Naive thymus-derived CD4-positive, alpha-beta T cell (primary cell): ENCODE measurements around the gene DRAM1. TPM values are rescaled to one million over a fixed set of nuclear protein-coding genes. Genes with fewer than 3 reads are reported as not detected.
"Not testable (repeated sequence)": the region's sequence is repeated elsewhere in the genome, so short reads cannot be mapped to it uniquely, and the experiment has no call there.

Experiments used
- ATAC-seq: fragments of 150-1000 bp; cut with Tn5 transposase; 2 replicates; pipeline ENCODE4 v1.10.0; 2021; ENCODE audit warnings: mild to moderate bottlenecking, moderate library complexity
- CTCF ChIA-PET: fragments of 350-600 bp; sonication (Branson Sonifier 250); formaldehyde crosslinking; loops from one replicate; lab custom pipeline; 2021; ENCODE audit warnings: antibody characterized with exemption; lab: Charles Lee
- POLR2A ChIA-PET: fragments of 350-600 bp; sonication (Branson Sonifier 250); formaldehyde crosslinking; loops from one replicate; lab custom pipeline; 2021; ENCODE audit warnings: antibody characterized with exemption, inconsistent platforms; lab: Charles Lee
- DNase-seq, 9 donors: peaks; one replicate each; pipeline versions ENCODE4 v3.0.0 to v3.0.0-alpha.2; 2020 to 2022; ENCODE audit warnings: mixed read lengths in 1 of 9
- H3K27ac ChIP-seq: one replicate; pipeline ENCODE4 v1.7.0; 2013; ENCODE audit warnings: mild to moderate bottlenecking, low read depth, low read length, moderate library complexity
- H3K27me3 ChIP-seq, 2 donors: one replicate each; pipeline ENCODE4 v1.7.0; 2013; ENCODE audit warnings: low read length in 2 of 2, mild to moderate bottlenecking in 2 of 2, moderate library complexity in 2 of 2; ENCODE audit not compliant: control insufficient read depth in 2 of 2, insufficient read depth in 2 of 2
- H3K36me3 ChIP-seq, 3 experiments: 1 replicate in 2 of 3; 2 replicates in 1 of 3; pipeline ENCODE4 v1.7.0; 2013; ENCODE audit warnings: low read length in 3 of 3, mild to moderate bottlenecking in 3 of 3, moderate library complexity in 1 of 3; ENCODE audit not compliant: insufficient read depth in 3 of 3, control insufficient read depth in 2 of 3
- H3K4me1 ChIP-seq, 2 donors: one replicate each; pipeline ENCODE4 v1.7.0; 2013; ENCODE audit warnings: low read length in 2 of 2, mild to moderate bottlenecking in 2 of 2, moderate library complexity in 1 of 2; ENCODE audit not compliant: control insufficient read depth in 2 of 2, insufficient read depth in 2 of 2
- H3K4me3 ChIP-seq: 2 replicates; pipeline ENCODE4 v1.7.0; 2013; ENCODE audit warnings: mild to moderate bottlenecking, low read length
- H3K9me3 ChIP-seq, 3 experiments: 1 replicate in 2 of 3; 2 replicates in 1 of 3; pipeline ENCODE4 v1.7.0; 2013; ENCODE audit warnings: low read length in 3 of 3; ENCODE audit not compliant: control insufficient read depth in 2 of 3
- H3K27ac Mint-ChIP-seq, 9 donors: one replicate each; pipeline ENCODE4 v1.8.0; 2020 to 2022; ENCODE audit warnings: mixed read lengths in 9 of 9, mild to moderate bottlenecking in 8 of 9, moderate library complexity in 5 of 9, inconsistent platforms in 2 of 9
- H3K27me3 Mint-ChIP-seq, 5 donors: one replicate each; pipeline ENCODE4 v1.8.0; 2021 to 2022; ENCODE audit warnings: mixed read lengths in 5 of 5, mild to moderate bottlenecking in 1 of 5
- H3K36me3 Mint-ChIP-seq, 5 donors: one replicate each; pipeline ENCODE4 v1.8.0; 2020 to 2022; ENCODE audit warnings: mixed read lengths in 5 of 5, mild to moderate bottlenecking in 3 of 5, inconsistent platforms in 1 of 5
- H3K4me1 Mint-ChIP-seq, 7 donors: one replicate each; pipeline ENCODE4 v1.8.0; 2020 to 2022; ENCODE audit warnings: mixed read lengths in 7 of 7, mild to moderate bottlenecking in 3 of 7, inconsistent platforms in 1 of 7
- H3K4me3 Mint-ChIP-seq, 10 donors: one replicate each; pipeline ENCODE4 v1.8.0; 2020 to 2022; ENCODE audit warnings: mild to moderate bottlenecking in 10 of 10, mixed read lengths in 10 of 10, moderate library complexity in 6 of 10, inconsistent platforms in 2 of 10
- H3K9me3 Mint-ChIP-seq, 11 donors: one replicate each; pipeline ENCODE4 v1.8.0; 2020 to 2022; ENCODE audit warnings: mixed read lengths in 11 of 11, mild to moderate bottlenecking in 4 of 11, inconsistent platforms in 1 of 11, moderate library complexity in 1 of 11
- intact Hi-C, 2 donors: fragments of 100-400 bp; cut with micrococcal nuclease; formaldehyde crosslinking; loops; one replicate each; pipeline ENCODE4 v1.15.1; 2023
- polyA plus RNA-seq, 2 donors: library from polyadenylated mRNA; unstranded; fragments of 300-500 nt; fragmentation: Illumina TruSeq; gene quantifications; one replicate each; pipeline ENCODE4 v1.2.3, GENCODE V29; 2021
- total RNA-seq, 6 experiments: library from RNA in 5 of 6; stranded (reverse) in 5 of 6; gene quantifications; 1 replicate in 5 of 6; 2 replicates in 1 of 6; pipeline ENCODE4 v1.2.3 and lab custom pipeline; 2021 to 2026

The DRAM1 gene
- total and polyA plus RNA-seq, 7 experiments from 2014 or later = 1.4 to 9.5 (median 2.4) TPM

- intact Hi-C loops = loop anchor here (2.0 to 5.0 kb wide), 4 partner anchors 182 to 596 kb away; partner anchors contain the start of genes CHPT1 (in 1 of the 2), UTP20 (in 1 of the 2) and WASHC3 (in 1 of the 2)
- Histone ChIP-seq H3K9me3 (no peaks in the 10 kb centered on the region), H3K36me3 (peaks cover 0 to 5% (median 0%) of the 10 kb centered on the region in 3 experiments), H3K27ac (no peak overlapping the region), H3K27me3 (no peaks in the 10 kb centered on the region), H3K4me3 (peak overlapping the region; percentile 56), H3K4me1 (peaks cover 0 to 6% of the 10 kb centered on the region in 2 donors)
- Mint-ChIP-seq H3K4me3 (peak overlapping the region; percentile 76 to 95 (median 92)), H3K27ac (peak overlapping the region; percentile 47 to 89 (median 81)), H3K9me3 (no peaks in the 10 kb centered on the region), H3K4me1 (peaks cover 8 to 18% (median 12%) of the 10 kb centered on the region in 7 donors), H3K27me3 (peaks cover 0 to 4% (median 0%) of the 10 kb centered on the region in 5 donors), H3K36me3 (peaks cover 0 to 3% (median 0%) of the 10 kb centered on the region in 5 donors)
- DNase-seq (no peak), ATAC-seq (no peak)
- ChIA-PET CTCF (interaction anchor here (0.6 kb wide), 1 partner anchor 48 kb away, joined by 4 read pairs; no protein-coding TSS in a partner anchor), POLR2A (interaction anchor here (1.0 kb wide), 1 partner anchor 49 kb away, joined by 3 read pairs; no protein-coding TSS in a partner anchor)
Observed at GRCh38 chr12:101878243-101878821, 952 bp downstream of the DRAM1 start.

GRCh38 chr12:101880769-101881168 is 3.4 kb downstream of the DRAM1 start:
- Histone ChIP-seq H3K9me3 (no peaks in the 10 kb centered on the region), H3K27ac (no peak overlapping the region), H3K36me3 (peaks cover 0 to 5% (median 0%) of the 10 kb centered on the region in 3 experiments), H3K4me1 (peaks cover 0 to 6% of the 10 kb centered on the region in 2 donors), H3K4me3 (no peak overlapping the region), H3K27me3 (no peaks in the 10 kb centered on the region)
- peaks cover 0 to 4% (median 0%) of the 10 kb centered on the region in 5 donors for H3K36me3 Mint-ChIP-seq
- CTCF ChIA-PET = no interaction called here
- intact Hi-C loops = no loop called here
- no peak overlapping the region for H3K4me3 Mint-ChIP-seq
- POLR2A ChIA-PET = no interaction called here
- H3K27me3 Mint-ChIP-seq = peaks cover 0 to 4% (median 0%) of the 10 kb centered on the region in 5 donors
- H3K4me1 Mint-ChIP-seq = peaks cover 8 to 18% (median 12%) of the 10 kb centered on the region in 7 donors
- no peak for ATAC-seq
- H3K27ac Mint-ChIP-seq = no peak overlapping the region
- H3K9me3 Mint-ChIP-seq = no peaks in the 10 kb centered on the region
- DNase-seq = no peak

GRCh38 chr12:101881228-101881627 is 3.8 kb downstream of the DRAM1 start:
- H3K9me3 Mint-ChIP-seq = no peaks in the 10 kb centered on the region
- ATAC-seq (no peak), DNase-seq (no peak)
- H3K27me3 Mint-ChIP-seq = peaks cover 0 to 4% (median 0%) of the 10 kb centered on the region in 5 donors
- no peak overlapping the region for H3K27ac ChIP-seq
- no peak overlapping the region for H3K4me3 ChIP-seq
- peak overlapping the region in 1 of 9 donors; percentile 3 for H3K27ac Mint-ChIP-seq
- peaks cover 0 to 4% (median 0%) of the 10 kb centered on the region in 5 donors for H3K36me3 Mint-ChIP-seq
- no peak overlapping the region for H3K4me3 Mint-ChIP-seq
- peaks cover 8 to 18% (median 12%) of the 10 kb centered on the region in 7 donors for H3K4me1 Mint-ChIP-seq
- ChIA-PET CTCF (no interaction called here), POLR2A (no interaction called here)
- peaks cover 0 to 5% (median 0%) of the 10 kb centered on the region in 3 experiments for H3K36me3 ChIP-seq
- H3K9me3 ChIP-seq = no peaks in the 10 kb centered on the region
- H3K27me3 ChIP-seq = no peaks in the 10 kb centered on the region
- peaks cover 0 to 6% of the 10 kb centered on the region in 2 donors for H3K4me1 ChIP-seq
- intact Hi-C loops = no loop called here

GRCh38 chr12:101884174-101884573 is 6.8 kb downstream of the DRAM1 start:
- ATAC-seq (no peak), DNase-seq (no peak)
- Mint-ChIP-seq H3K9me3 (no peaks in the 10 kb centered on the region), H3K4me1 (peaks cover 0 to 10% (median 0%) of the 10 kb centered on the region in 7 donors), H3K4me3 (no peak overlapping the region), H3K27ac (no peak overlapping the region), H3K36me3 (peaks cover 0 to 4% (median 0%) of the 10 kb centered on the region in 5 donors), H3K27me3 (no peaks in the 10 kb centered on the region)
- H3K4me1 ChIP-seq = no peaks in the 10 kb centered on the region
- H3K4me3 ChIP-seq = no peak overlapping the region
- CTCF ChIA-PET = interaction anchor here (0.6 kb wide), 1 partner anchor 150 kb away, joined by 4 read pairs; no protein-coding TSS in a partner anchor
- H3K9me3 ChIP-seq = no peaks in the 10 kb centered on the region
- no peak overlapping the region for H3K27ac ChIP-seq
- H3K27me3 ChIP-seq = no peaks in the 10 kb centered on the region
- intact Hi-C loops = no loop called here
- no peaks in the 10 kb centered on the region for H3K36me3 ChIP-seq
- POLR2A ChIA-PET = no interaction called here

- intact Hi-C loops, H3K27me3 Mint-ChIP-seq, DNase-seq, H3K4me1 ChIP-seq, ATAC-seq, H3K9me3 Mint-ChIP-seq, H3K36me3 ChIP-seq, H3K9me3 ChIP-seq, POLR2A ChIA-PET, H3K27ac ChIP-seq, H3K36me3 Mint-ChIP-seq, H3K27ac Mint-ChIP-seq, H3K4me3 Mint-ChIP-seq, H3K27me3 ChIP-seq, H3K4me3 ChIP-seq: not testable (repeated sequence)
- CTCF ChIA-PET = interaction anchor here (0.6 kb wide), 1 partner anchor 149 kb away, joined by 4 read pairs; no protein-coding TSS in a partner anchor
- peaks cover 0 to 12% (median 0%) of the 10 kb centered on the region in 7 donors for H3K4me1 Mint-ChIP-seq
Observed at GRCh38 chr12:101884781-101885340, 7.5 kb downstream of the DRAM1 start.

GRCh38 chr12:101885912-101886561 is 8.7 kb downstream of the DRAM1 start:
- Histone ChIP-seq H3K4me3 (no peak overlapping the region), H3K9me3 (no peaks in the 10 kb centered on the region), H3K27ac (no peak overlapping the region), H3K27me3 (no peaks in the 10 kb centered on the region), H3K4me1 (no peaks in the 10 kb centered on the region), H3K36me3 (no peaks in the 10 kb centered on the region)
- H3K27ac Mint-ChIP-seq = peak overlapping the region in 1 of 9 donors; percentile 38
- H3K4me3 Mint-ChIP-seq = no peak overlapping the region
- ATAC-seq (no peak), DNase-seq (no peak)
- no peaks in the 10 kb centered on the region for H3K27me3 Mint-ChIP-seq
- ChIA-PET POLR2A (no interaction called here), CTCF (no interaction called here)
- H3K9me3 Mint-ChIP-seq = peaks cover 0 to 1% (median 0%) of the 10 kb centered on the region in 11 donors
- peaks cover 0 to 9% (median 0%) of the 10 kb centered on the region in 7 donors for H3K4me1 Mint-ChIP-seq
- H3K36me3 Mint-ChIP-seq = peaks cover 0 to 4% (median 4%) of the 10 kb centered on the region in 5 donors
- intact Hi-C loops = no loop called here
